KBM-7 (cell line): ENCODE results near the gene ABI3BP.
"Not testable (repeated sequence)": the region's sequence is repeated elsewhere in the genome, so short reads cannot be mapped to it uniquely, and the experiment has no call there.

Experiments
- DNase-seq: peaks from one replicate; pipeline ENCODE4 v3.0.0-alpha.2; 2015
- in situ Hi-C: fragments of 300-500 bp; cut with MboI; formaldehyde crosslinking; loops from 2 replicates; pipeline ENCODE4 v1.14.3; 2020; ENCODE audit warnings: low sequenced_read_pairs, low pct_unique_long_range_greater_than_20kb, mixed read lengths

The ABI3BP gene, protein sequence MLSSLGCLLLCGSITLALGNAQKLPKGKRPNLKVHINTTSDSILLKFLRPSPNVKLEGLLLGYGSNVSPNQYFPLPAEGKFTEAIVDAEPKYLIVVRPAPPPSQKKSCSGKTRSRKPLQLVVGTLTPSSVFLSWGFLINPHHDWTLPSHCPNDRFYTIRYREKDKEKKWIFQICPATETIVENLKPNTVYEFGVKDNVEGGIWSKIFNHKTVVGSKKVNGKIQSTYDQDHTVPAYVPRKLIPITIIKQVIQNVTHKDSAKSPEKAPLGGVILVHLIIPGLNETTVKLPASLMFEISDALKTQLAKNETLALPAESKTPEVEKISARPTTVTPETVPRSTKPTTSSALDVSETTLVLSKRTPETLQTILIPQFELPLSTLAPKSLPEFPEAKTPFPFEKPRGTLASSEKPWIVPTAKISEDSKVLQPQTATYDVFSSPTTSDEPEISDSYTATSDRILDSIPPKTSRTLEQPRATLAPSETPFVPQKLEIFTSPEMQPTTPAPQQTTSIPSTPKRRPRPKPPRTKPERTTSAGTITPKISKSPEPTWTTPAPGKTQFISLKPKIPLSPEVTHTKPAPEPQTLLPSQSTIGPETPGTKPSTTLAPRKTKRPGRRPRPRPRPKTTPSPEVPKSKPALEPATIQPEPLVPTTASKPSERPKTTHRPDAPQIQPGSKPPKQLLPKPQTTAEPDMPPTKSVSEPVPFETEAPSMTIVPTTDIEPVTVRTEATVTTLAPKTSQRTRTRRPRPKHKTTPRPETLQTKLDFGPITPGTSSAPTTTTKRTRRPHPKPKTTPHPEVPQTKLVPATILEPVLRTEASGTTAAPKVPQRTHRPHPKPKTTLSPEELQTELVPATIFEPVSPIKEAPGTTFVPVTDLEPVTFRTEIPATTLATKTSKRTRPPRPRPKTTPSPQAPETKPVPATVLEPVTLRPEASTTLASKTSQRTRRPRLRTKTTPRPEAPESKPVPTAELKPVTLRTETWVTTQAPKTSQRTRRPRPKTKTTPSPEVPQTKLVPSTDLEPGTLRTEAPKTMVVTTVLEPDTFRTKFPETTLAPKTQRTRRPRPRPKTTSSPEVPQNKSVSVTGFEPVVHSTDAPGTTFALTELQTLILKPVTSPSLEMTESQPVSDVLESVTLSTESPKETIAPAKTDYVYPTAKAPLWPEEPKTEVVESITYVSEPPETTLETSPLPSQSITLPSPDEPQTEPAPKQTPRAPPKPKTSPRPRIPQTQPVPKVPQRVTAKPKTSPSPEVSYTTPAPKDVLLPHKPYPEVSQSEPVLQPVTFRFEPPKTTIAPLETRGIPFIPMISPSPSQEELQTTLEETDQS (N-terminal part only)

DNA sequence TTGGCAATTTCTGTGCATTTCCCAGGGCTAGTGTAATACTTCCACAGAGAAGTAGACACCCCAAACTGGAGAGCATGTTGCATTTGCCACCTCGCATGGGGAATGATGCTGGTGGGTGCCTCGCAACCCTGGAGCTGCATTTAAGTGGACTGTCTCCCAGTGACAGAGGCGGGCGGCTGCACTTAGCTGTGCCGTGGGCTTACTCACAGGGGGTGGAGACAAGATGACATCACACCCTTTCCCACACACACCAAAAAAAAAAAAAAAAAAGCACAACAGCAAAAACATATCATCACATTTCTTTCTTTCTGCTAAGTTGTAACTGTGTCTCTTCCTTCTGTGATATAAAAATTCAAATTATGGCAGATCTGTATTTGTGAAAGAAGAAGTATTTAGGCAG is at the start of gene ABI3BP:
TSS of gene ABI3BP (minus strand) at position 113 of the 400 bp plus-strand sequence. CDS start at position 76, 37 bp downstream.
- in situ Hi-C loops = no loop called here
- no peak for DNase-seq

DNA sequence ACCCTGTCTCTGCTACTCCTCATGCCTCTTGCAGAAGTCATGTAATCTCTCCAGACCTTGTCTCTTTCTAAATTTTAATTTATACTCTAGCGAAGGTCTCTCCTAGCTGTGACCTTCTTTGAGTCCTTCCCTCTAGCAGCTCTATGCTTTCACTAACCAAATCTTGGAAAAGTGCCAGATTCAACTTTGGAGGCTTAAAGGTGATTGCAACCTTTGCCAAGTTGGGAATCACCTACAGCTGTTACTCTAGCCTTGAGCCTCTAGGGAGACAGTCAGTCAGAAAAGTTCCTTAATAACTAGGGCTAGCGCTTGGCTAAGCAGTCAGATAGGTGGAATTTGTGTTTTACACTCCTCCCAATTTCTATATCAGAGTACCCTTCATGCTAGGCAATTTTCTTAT is 46.1 kb upstream of the ABI3BP start:
- in situ Hi-C loops = no loop called here
- no peak for DNase-seq

DNA sequence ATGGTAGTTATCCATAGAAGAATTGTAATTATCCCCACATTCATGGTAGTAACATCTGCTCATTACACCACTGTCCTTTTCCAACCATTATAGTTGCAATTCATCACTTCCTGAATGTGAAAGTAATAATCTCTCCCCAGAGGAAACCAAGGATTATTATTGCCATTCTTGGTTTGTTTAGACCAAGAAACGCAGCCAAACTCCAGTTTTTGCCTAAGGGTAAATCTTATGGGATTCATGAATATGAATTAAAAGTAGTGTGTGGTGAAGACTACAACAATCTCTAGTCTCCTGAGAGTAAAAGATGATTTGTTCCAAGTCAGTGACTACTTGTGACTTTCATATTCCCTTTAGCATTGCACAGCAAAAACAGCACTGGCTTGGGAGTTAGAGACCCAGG is 45.7 kb upstream of the ABI3BP start:
- DNase-seq = no peak
- in situ Hi-C loops = no loop called here

DNA sequence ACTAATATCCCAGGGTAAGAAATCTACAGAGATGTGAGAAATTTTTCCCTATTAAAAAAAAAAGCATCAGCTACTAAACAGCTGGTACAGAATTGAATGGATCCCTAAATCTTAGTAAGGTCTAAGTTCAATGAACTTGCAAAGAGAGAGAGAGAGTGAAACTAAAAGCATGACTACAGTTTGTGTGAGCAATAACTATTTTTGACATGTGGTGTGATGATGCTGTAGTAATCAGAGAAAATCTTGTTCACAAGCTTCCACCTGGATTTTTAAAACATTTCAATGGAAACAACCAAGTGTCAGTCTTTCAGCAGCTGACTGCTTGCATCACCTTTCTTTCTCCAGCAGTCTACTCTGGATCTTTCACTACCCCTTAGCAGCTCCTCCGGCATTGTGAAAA is 45.2 kb upstream of the ABI3BP start:
- in situ Hi-C loops = no loop called here
- no peak for DNase-seq

DNA sequence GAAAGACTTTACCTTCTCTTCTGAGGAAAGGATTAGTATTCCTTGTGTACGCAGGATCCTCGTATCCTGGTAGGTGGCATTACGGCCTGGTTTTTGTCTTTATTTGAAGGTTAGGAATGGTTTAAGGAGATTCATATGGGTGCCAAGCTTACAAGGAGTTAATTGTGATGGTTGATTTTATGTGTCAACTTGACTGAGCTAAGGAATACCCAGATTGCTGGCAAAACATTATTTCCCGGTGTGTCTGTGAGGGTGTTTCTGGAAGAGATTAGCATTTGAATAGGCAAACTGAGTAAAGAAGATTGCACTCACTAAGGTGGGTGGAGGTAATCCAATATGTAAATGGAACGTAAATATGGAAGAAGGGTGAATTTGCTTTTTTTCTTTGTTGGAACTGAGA is 44.4 kb upstream of the ABI3BP start:
- no peak for DNase-seq
- in situ Hi-C loops = no loop called here

DNA sequence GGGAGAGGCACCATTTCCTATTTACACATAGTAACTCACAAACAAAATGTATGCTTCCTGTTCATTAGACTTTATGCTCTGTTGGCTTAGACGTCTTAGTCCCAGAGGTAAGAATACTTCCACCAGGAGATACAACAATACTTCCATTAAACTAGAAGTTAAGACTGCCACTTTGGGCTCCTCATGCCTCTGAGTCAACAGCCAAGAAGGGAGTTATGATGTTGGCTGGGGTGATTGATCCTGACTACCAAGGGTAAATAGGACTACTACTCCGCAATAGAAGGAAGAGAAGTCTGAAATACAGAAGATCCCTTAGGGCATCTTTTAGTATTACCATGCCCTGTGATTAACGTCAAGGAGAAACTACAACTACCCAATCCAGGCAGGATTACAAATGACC is 43.5 kb upstream of the ABI3BP start:
- no peak for DNase-seq
- in situ Hi-C loops = no loop called here

DNA sequence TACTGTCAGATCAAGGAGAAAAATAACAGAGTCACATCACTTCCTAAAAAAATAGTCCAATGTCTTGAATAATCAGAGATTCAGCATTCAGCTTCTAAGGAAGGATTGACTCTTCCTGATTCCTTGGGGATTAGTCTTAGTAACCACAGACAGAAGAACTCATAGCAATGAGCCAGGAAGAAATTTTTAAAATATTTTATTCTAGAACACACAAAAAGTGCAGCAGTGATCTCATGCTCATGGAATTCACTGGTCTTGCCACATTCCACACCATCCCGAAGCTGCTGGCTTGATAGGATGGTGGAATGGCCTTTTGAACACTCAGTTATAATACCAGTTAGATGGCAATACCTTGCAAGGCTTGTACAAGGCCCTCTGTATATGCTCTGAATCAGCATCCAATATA is 43.0 kb upstream of the ABI3BP start:
- DNase-seq = no peak
- in situ Hi-C loops = no loop called here

DNA sequence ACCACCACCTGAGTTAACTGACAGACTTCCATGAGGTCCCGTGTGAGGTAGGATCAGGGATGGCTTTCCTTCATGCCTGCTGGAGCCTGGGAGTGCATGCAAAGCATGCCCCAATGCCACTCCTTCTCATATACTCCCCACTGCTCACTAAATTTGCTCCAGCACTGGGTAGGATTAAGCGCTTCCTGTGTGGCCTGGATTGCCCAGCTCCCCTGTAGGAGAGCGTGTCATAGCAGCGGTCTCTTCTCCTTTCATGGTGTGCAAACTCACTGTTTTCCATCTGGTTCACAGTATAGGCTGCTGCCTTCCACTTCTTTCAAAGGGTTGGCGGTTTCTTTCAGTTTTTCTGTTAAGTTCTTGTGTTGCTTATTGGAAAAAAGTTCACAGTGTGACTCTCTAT is 34.1 kb upstream of the ABI3BP start:
- DNase-seq = no peak
- in situ Hi-C loops = no loop called here

DNA sequence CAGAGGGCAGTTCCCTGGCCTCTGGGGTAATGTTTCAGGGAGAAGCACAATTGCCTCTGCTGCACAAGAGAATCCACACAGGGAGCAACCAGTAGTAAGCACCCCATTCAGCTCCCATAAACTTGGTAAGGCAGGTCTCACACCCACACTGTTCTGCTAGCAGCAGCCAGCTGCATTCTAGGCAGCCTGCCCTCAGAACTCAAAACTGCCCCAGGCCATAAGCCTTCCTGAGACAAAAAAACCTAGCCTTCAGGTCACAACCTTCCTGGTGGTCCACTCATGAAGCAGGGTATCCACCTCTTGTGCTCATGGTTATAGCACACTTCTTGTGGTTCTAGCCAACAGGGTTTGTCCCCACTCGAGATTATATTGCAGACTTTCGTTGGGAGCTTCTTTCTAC is 33.7 kb upstream of the ABI3BP start:
- no peak for DNase-seq
- in situ Hi-C loops = no loop called here

DNA sequence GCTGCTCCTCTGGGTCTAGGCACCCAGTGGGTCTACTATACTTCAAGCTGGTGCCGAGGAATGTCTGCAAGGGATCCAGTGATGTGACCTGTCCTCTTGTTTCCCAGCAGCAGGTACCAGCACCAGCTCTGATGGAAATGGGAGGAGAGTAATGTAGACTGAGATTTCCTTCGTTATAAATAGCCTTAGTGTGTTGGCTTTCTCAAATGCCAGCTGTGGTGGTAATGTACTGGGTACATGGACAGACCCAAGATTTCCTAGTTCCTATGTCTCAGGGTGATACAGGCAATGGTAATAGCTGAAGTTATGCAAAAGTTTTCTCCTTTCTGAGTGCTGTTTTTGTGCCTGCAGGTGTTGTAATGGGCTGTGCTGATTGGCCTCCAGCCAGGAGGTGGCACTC is 33.0 kb upstream of the ABI3BP start:
- in situ Hi-C loops = no loop called here
- no peak for DNase-seq

DNA sequence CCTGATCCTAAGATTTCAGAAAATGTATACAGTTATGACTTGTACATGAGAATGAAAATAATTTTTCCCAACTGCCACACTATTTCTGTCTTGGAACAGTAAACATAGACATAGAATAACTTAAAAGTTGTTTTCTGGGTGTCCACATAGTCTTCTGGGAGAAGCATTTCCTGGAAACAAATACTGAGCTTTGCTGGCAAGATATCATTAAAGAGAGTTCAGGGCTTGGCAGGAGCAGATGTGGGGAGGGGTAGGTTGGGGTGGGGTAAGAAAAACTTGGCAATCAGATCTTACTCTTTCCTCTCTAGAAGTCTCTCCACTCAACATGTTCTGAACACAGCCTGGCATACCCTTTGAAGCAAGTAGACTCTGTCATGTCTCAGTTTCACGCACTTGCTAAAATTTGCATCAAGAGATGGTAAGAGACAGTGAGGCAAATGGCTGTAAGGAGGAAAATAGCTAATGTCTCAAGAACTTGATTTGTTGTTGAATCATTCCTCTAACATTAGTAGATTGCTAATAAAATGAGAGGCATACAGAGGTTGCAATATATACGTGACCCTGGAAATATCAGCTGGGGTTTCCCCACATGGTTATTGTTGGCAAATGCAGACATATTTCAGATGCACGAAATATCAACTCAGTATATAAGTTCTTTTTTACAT is 27.3 kb upstream of the ABI3BP start:
- in situ Hi-C loops = no loop called here
- no peak for DNase-seq

DNA sequence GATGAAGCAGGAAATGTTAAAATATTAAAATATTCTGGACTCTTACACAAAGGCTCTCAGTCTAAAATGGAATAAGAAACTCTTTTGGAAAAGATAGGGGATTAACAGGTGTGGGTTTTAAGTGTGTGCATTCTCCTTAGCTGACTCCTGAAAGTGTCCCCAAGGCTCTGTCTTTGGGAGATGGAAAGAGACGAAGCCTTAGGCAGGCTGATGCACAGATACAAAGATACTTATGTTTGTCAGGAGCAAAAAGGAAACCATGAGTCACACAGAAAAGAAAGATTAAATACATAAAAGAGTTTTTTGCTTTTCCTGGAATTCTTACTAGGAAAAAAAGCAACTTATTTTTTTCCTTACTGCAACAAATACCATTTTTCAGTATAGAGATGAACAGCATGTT is 23.8 kb upstream of the ABI3BP start:
- in situ Hi-C loops = no loop called here
- no peak for DNase-seq

DNA sequence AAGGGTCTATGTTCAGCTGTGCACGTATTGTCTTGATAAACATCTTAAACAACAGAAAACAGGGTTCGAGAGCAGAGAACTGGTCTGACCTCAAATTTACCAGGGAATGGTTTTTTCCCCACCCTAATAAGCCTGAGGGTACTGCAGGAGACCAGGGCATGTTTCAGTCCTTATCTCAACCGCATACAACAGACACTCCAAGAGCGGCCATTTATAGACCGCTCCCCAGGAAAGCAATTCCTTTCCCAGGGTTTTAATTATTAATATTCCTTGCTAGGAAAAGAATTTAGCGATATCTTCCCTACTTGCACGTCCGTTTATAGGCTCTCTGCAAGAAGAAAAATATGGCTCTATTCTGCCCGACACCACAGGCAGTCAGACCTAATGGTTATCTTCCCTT is 19.1 kb upstream of the ABI3BP start:
- in situ Hi-C loops, DNase-seq: not testable (repeated sequence)

DNA sequence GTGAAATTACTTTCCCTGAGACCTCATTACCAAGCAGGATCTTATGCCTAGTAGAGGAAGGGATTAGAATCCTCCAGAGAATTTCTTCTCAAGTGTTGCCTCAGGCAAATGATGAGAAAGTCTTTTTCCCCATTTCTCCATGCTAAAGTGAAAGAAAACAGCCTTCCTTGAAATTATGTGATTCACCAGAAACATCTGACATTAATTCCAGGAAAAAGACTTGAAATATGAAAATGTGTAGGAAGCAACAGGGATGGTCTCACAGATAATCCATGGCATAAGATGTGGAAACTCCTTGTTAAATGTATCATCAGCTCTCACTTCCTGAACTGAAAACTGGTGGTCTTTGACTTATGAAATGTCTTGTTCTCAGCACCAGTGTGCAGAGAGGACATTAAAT is 17.9 kb upstream of the ABI3BP start:
- in situ Hi-C loops = no loop called here
- DNase-seq = no peak

DNA sequence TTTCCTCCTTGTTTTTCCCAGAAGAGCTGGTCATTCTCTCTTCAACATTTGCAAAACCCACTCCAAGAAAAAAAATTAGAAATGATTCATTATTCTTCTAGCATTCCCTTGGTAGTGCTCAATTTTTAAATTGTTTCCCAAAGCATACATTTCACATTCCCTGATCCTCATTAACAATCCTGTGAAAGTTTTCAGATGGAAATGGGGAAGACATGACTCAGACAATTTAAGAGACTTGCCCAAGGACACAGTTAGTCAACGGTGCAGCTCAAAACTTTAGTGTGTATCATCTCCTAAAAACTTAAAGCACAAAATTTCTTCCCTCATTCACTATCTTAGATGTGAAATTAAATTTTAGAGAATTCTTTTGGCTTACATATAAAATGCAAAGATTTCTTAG is 17.1 kb upstream of the ABI3BP start:
- in situ Hi-C loops = no loop called here
- DNase-seq = no peak

DNA sequence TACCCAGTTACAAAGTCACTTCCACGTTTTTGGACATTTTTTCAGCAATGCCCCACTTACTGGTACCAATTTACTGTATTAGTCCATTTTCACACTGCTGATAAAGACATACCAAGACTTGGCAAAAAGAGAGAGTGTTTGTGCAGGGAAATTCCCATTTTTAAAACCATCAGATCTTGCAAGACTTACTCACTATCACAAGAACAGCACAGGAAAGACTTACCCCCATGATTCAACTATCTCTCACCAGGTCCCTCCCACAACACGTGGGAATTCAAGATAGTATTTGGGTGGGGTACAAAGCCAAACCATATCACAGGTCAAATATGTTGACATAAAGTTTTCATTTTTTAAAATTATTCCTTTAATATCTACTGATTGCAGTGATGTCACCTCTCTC is 16.2 kb upstream of the ABI3BP start:
- DNase-seq = no peak
- in situ Hi-C loops = no loop called here

DNA sequence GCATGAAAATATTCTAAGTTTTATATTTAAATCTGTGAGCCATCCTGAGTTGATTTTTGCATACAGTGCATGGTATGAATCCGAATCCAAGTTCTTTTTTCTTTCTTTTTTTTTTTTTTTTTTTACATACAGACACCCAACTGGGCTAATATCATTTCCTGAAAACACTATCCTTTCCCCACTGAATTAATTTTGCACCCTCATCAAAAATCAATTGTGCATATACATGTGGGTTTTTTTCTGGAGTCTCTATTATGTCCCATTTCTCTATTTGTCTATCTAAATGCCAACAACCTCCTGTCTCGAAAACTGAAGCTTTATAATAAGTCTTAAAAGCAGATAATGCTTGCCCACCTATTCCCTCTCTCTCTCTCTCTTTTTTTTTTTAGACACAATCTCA is 5.9 kb upstream of the ABI3BP start:
- in situ Hi-C loops = no loop called here
- DNase-seq = no peak

DNA sequence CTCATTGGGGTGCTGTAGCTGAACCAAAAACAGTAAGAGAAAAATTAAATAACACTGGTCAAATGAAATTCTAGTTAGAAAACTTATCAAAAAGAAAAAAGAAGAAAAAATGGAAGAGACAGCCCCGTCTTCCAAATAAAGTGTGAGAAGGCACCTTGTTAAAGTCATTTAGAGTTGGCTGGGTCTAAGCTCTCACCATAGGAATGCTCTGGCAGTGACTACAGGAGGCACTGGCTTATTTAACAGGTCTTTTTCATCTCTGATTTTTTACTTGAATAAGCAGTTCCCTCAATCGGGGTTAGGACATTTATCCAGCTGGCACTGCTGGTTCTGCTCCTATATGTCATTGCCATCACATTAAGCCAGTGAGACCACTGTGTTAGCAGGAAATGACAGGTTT is 1.6 kb upstream of the ABI3BP start:
- in situ Hi-C loops = no loop called here
- DNase-seq = no peak

DNA sequence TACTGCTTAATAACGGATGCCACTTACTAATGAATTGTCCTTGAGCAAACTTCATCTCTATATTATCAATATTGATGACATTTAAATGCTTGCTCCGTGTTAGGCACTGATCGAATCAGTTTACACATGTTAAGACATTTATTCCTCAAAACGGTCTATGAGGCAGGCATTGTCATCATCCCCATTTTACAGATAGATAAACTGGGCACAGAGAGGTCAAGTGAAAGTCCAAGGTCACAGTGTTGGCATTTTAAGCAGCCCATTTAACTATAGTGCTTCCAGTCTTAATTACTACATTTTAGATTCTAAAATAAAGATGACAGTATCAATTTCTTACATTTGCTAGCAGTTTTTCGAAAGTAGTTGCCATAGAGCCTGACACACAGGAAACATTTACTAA is 966 bp upstream of the ABI3BP start:
- in situ Hi-C loops = no loop called here
- DNase-seq = no peak
